Brain microvascular endothelial cell (primary cell): ENCODE measurements around the gene DUSP28.
A peak's percentile ranks its signal among the peaks of the same experiment; 100 is the strongest.

Experiments
- DNase-seq: peaks from one replicate; pipeline ENCODE4 v3.0.0-alpha.2; 2020
- H3K27ac ChIP-seq: fragments of 250-450 bp; sonication (Bioruptor Pico); 2 replicates; pipeline ENCODE4 v1.5.1; 2020; ENCODE audit warnings: mild to moderate bottlenecking, moderate library complexity
- H3K27me3 ChIP-seq: fragments of 250-450 bp; sonication (Bioruptor Pico); replicated peaks from 2 replicates; pipeline ENCODE4 v1.5.1; 2020; ENCODE audit warnings: mild to moderate bottlenecking
- H3K36me3 ChIP-seq: fragments of 250-450 bp; sonication (Bioruptor Pico); replicated peaks from 2 replicates; pipeline ENCODE4 v1.5.1; 2020; ENCODE audit warnings: mild to moderate bottlenecking
- H3K4me3 ChIP-seq: 2 replicates; pipeline ENCODE4 v1.5.1; 2011; ENCODE audit warnings: low read depth, mild to moderate bottlenecking, control low read depth, low read length, moderate library complexity
- CTCF ChIP-seq: IDR thresholded peaks from 2 replicates; pipeline ENCODE4 v1.5.1; 2011; ENCODE audit warnings: low read depth, mild to moderate bottlenecking, moderate library complexity, low read length, control low read depth, inconsistent platforms; ENCODE audit errors: missing control alignments
- in situ Hi-C: cut with HindIII; loops from 2 replicates; pipeline ENCODE4 v1.10.0; 2017; ENCODE audit warnings: low sequenced_read_pairs, low pct_ligation_motif_present

DUSP28 gene

GRCh38 chr2:240586198-240586918, 26.2 kb downstream of the DUSP28 start, which contains the start of gene CAPN10:
Gene CAPN10, plus strand, starts transcription at chr2:240586734. Its CDS starts 178 bp downstream, at chr2:240586912.
- peak; percentile 95 for DNase-seq
- Histone ChIP-seq H3K27me3 (no peaks in the 10 kb centered on the region), H3K36me3 (peaks cover 2% of the 10 kb centered on the region), H3K27ac (peak within 1 kb of the TSS; percentile 90), H3K4me3 (peak within 1 kb of the TSS; percentile 96)
- in situ Hi-C loops = no loop called here
- TF ChIP-seq CTCF = no peak

GRCh38 chr2:240586919-240587800, 27.0 kb downstream of the DUSP28 start:
- H3K36me3 ChIP-seq = peaks cover 2% of the 10 kb centered on the region
- DNase-seq = no peak
- no peaks in the 10 kb centered on the region for H3K27me3 ChIP-seq
- peak overlapping the region; percentile 96 for H3K4me3 ChIP-seq
- in situ Hi-C loops = no loop called here
- H3K27ac ChIP-seq = no peak overlapping the region
- TF ChIP-seq CTCF = no peak

GRCh38 chr2:240588006-240588655, 28.0 kb downstream of the DUSP28 start:
- TF ChIP-seq CTCF = no peak
- H3K4me3 ChIP-seq = peak overlapping the region; percentile 96
- H3K27ac ChIP-seq = no peak overlapping the region
- peaks cover 2% of the 10 kb centered on the region for H3K36me3 ChIP-seq
- no peaks in the 10 kb centered on the region for H3K27me3 ChIP-seq
- DNase-seq = no peak
- in situ Hi-C loops = no loop called here

GRCh38 chr2:240588669-240589068, 28.5 kb downstream of the DUSP28 start:
- no peak overlapping the region for H3K27ac ChIP-seq
- no peak for TF ChIP-seq CTCF
- no peaks in the 10 kb centered on the region for H3K27me3 ChIP-seq
- H3K36me3 ChIP-seq = peaks cover 2% of the 10 kb centered on the region
- no peak for DNase-seq
- in situ Hi-C loops = no loop called here
- no peak overlapping the region for H3K4me3 ChIP-seq

- in situ Hi-C loops = no loop called here
- Histone ChIP-seq H3K27ac (no peak overlapping the region), H3K36me3 (peaks cover 2% of the 10 kb centered on the region), H3K4me3 (no peak overlapping the region), H3K27me3 (no peaks in the 10 kb centered on the region)
- TF ChIP-seq CTCF = no peak
- no peak for DNase-seq
Measured at GRCh38 chr2:240589375-240589774, 29.2 kb downstream of the DUSP28 start.
